GM21390 (cell line): ENCODE data around the gene ZFR.
"Not testable (repeated sequence)": the region's sequence is repeated elsewhere in the genome, so short reads cannot be mapped to it uniquely, and the experiment has no call there.

ENCODE experiments used
- ATAC-seq: cut with Tn5 transposase; IDR thresholded peaks from one replicate; pipeline ENCODE4 v1.9.1; 2021; ENCODE audit not compliant: unreplicated experiment

ZFR gene

DNA sequence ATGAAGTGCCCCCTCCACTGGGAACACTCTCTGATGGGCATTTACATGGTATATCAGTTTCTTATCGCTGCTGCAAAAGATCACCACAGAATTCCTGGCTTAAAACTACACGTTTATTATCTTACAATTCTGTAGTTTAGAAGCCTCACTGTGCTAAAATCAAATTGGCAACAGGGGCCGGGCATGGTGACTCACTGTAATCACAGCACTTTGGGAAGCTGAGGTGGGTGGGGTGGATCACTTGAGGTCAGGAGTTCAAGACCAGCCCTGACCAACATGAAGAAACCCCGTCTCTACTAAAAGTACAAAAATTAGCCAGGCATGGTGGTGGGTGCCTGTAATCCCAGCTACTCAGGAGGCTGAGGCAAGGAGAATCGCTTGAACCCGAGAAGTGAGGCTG lies 7.8 kb upstream of the ZFR start:
- ATAC-seq: not testable (repeated sequence)

GRCh38 chr5:32450952-32451351 lies 6.4 kb upstream of the ZFR start:
- no peak for ATAC-seq

GRCh38 chr5:32449262-32449661 lies 4.7 kb upstream of the ZFR start:
- no peak for ATAC-seq

GRCh38 chr5:32446630-32447029 lies 2.1 kb upstream of the ZFR start:
- no peak for ATAC-seq

GRCh38 chr5:32445831-32446614 lies 1.5 kb upstream of the ZFR start:
- no peak for ATAC-seq

DNA sequence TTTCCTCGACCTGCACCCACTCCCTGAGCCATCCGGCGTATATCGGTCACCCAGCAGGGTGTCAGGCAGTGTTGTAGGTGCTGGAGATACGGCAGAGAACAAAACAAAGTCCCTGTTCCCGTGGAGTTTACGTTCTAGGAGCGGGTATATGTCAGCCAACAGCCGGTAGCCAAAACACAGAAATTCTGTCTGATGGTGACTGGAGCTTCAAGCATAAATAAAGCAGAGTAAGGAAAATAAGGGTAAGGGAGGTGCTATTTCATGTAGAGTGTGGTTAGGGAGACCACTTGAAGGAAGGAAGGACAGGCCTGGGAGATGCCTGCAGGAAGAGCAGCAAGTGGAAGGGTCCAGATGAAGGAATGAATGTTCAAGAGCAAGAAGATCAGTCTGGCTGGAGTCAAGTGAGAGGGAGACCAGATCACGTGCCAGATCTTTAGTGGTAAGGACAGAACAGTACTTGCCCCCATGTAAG lies 783 bp upstream of the ZFR start:
- ATAC-seq: no peak

DNA sequence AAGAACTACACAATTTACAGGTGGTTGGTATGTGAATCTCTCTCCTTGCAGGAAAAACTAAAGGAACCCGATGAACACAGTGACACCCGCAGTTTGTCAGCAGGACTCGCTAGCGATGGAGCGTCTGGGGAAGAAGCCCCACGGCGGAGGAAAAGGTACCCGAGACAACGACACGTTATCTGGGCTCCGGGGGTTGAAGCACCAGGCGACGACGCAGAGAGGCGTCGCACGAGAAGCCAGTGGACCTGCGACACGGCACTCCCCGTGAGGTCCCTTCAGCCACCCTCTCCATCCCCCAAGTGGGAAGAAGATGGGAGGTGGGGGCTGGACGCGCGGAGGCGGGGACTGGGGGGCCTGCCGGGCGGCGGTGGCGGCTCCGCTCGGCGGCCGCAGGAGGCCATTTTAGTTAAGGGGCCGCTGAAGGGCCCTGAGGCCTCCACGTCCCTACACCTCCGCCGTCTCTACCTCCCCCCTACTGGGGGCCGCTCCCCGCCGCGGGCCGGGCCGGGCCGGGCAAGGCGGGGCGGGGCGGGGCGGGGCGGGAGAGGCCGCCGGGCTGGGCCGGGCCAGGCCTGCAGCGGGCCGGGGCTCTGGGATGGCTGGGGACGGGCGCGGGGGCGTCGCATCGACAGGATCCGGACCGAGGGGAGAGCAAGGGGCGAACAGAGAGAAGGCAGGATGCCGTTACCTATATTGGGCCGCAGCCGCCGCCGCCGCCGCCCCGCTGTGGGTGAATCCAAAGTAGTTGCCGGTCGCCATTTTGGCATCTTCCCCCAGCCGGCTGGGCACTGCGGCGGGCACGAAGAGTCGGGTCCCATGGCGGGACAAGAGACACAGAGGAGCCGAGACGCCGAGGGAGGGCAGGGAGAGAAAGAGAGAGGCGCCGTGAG lies 754 bp downstream of the ZFR start:
- peak; percentile 39 for ATAC-seq

- ATAC-seq: peak; percentile 22
These were observed 1.4 kb downstream of the ZFR start for GRCh38 chr5:32443145-32443540.

DNA sequence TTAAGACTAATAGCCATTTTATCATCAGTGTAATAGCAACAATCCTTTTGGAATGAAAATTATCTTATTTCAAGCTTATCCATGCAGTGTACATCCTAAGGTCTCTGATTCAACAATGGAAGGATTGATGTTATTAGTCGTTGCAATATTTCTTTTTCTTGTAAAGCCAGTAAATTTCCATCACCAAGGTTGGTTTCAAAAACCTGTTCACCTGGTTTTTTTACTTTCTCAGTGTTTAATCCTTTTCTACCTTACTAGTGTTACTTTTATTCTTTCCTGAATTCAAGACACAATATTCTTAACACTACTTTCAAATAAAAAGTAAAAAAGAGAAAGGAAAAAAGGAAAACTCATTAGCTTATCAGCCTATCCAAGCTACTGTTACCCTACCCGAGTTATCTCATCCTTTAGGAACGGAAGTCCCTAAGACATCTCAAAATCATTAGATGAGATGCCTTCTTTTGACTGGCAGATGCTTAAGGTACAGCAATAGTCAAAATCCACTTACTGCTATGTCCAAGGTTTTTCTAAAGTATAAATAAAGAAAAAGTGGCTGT lies 5.4 kb downstream of the ZFR start:
- ATAC-seq: no peak

DNA sequence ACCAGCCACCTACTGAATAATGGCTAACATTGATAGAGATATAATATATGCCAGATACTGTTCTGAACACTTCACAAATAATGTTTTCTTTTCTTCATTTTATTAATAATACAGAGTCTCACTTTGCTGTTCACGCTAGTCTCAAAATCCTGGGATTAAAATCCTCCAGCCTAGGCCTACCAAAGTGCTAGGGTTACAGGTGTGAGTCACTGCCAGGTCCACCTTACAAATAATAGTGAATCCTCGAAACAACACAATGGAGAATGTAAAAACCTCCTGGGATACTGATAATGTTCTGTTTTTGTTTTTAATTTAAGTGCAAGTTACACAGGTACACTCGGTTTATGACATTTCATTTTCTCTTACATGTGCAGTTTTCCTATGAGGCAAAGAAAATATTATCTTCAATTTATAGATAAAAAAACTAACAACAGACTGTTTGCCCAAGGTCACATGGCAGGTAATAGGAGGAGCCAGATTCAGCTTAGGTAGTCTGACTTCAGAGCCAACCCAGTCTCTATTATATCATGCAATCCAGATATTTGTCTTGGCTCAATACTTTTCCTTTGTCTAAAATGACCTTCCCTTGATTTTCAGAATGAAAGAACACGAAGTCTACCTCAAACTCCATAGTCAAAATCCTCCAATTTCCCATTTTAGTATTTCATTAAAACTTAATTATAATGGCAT lies 7.8 kb downstream of the ZFR start:
- ATAC-seq: no peak

DNA sequence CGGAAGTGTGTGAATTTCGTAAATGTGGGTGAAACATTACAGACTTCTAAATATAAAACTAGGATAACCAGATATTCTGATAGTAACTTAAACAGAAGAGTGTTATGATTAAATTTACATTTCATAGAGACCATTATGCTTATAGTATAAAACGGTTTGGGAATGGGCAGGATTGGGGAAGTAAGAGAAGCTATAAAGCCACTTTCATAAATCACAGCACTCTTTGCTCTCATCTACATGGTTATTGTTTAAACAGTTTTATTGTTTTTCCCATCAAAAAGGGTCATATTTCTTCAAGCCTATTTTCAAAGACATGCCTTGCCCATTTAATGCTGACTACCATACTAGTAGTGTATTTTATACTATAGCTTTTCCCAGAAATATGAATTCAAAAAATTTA lies 9.2 kb downstream of the ZFR start:
- ATAC-seq: no peak

DNA sequence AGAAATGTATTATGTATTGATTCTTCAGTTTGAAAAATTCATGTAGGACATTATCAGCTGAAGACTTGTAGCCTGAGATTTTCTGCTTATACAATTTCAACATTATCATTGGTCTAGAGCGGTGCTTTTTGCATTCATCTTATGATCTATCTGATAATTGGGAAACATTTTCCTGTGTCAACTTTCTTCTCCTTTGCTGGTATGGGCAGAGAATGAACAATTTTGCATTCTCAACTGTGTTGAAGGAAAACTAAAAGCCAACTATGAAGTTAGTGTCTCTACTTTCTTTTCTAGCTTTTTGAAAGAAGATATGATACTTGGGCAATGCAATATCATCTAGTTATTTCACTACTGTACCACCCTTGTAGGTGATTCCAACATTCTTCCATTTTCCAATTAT lies 10.3 kb downstream of the ZFR start:
- ATAC-seq: no peak

GRCh38 chr5:32432633-32433032 lies 11.9 kb downstream of the ZFR start:
- no peak for ATAC-seq

DNA sequence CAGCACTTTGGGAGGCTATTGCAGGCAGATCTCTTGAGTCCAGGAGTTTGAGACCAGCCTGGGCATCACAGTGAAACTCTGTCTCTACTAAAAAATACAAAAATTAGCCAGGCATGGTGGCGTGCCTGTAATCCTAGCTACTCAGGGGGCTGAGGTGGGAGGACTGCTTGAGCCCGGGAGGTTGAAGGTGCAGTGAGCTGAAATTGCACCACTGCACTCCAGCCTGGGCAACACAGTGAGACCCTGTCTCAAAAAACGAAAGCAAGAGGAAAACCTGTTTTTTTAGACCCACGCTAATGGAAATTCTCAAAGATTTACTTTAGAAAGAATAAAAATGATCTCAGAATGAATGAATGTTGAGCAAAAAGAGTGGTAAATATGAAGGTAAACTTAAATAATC lies 13.7 kb downstream of the ZFR start:
- ATAC-seq: not testable (repeated sequence)

DNA sequence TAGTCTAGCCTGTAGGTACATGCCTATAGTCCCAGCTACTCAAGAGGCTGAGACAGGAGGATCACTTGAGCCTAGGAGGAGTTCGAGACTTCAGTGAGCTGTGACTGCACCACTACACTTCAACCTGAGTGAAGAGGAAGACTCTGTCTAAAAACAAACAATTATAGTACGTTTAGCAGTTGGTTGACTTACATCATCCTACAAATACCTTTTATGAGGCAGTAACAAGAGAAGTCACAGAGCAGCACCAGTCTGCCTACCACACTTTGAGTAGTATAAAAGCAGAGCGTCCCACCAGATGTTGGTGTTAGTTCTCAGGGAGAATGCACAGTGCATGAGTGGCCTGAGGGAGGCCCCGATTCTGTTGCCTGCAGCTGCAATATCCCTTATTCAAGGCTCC lies 16.1 kb downstream of the ZFR start:
- no peak for ATAC-seq

GRCh38 chr5:32426440-32427151 lies 17.9 kb downstream of the ZFR start:
- ATAC-seq: no peak

- no peak for ATAC-seq
These were observed 21.8 kb downstream of the ZFR start for GRCh38 chr5:32422697-32423096.

- no peak for ATAC-seq
These were observed 23.5 kb downstream of the ZFR start for GRCh38 chr5:32421075-32421474.

DNA sequence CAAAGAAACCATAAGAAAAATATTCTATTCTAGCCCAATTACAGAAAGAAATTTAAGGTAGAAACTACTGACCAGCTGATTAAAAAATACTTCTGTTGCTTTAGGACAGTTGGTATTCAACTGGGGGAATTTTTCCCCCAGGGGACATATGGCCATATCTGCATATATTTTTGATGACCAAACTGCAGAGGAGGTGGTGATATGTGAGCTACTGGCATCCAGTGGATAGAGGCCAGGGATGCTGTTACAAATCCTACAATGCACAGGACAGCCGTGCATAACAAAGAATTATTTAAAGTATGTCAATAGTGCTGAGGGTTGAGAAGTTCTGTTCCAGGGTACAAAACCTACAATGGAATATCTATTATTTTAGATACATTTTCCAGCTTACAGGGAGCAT lies 24.0 kb downstream of the ZFR start:
- no peak for ATAC-seq

DNA sequence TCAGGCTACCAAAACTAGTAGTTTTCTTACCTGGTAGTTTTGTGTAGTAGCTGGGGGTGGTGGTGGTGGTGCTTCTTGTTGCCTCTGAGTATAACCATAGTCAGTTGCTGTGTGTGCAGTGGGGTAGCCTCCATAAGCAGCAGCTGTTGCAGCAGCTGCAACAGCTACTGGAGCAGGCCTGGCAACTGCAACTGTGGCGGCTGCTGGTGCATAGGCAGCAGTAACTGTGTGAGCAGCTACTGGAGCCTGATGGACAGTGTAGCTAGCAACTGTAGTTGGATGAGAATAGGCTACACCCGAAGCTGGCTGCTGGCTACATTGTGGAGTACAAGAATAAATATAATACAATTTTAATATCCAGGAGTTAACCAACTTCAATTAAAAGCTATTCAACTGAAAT lies 24.7 kb downstream of the ZFR start:
- ATAC-seq: no peak
